Left lung (tissue), 10 donors: ENCODE results near the gene TMEM126B. TPM values are rescaled to one million over a fixed set of nuclear protein-coding genes. Genes with fewer than 3 reads are reported as not detected.
A peak's percentile ranks its signal among the peaks of the same experiment; 100 is the strongest.
"Not testable (repeated sequence)": the region's sequence is repeated elsewhere in the genome, so short reads cannot be mapped to it uniquely, and the experiment has no call there.

Source experiments
- ATAC-seq: fragments of 200-7000 bp; cut with Tn5 transposase; one replicate; pipeline ENCODE4 v1.9.1; 2020; ENCODE audit warnings: moderate library complexity
- DNase-seq, 4 donors: peaks; one replicate each; pipeline ENCODE4 v3.0.0-alpha.2; 2013 to 2020
- H3K27ac ChIP-seq, 2 donors: fragments of 200-600 bp; sonication (generic) in 1 of 2; one replicate each; pipeline versions ENCODE4 v1.5.0 to v1.8.0; 2020 to 2021
- H3K27me3 ChIP-seq, 2 donors: fragments of 200-600 bp; sonication (generic) in 1 of 2; one replicate each; pipeline versions ENCODE4 v1.5.0 to v1.8.0; 2020 to 2021
- H3K36me3 ChIP-seq, 2 donors: fragments of 200-600 bp; sonication (generic) in 1 of 2; one replicate each; pipeline versions ENCODE4 v1.5.0 to v1.8.0; 2020 to 2021
- H3K4me1 ChIP-seq, 2 donors: fragments of 200-600 bp; one replicate each; pipeline ENCODE4 v1.8.0; 2021
- H3K4me3 ChIP-seq, 2 donors: fragments of 200-600 bp; sonication (generic) in 1 of 2; one replicate each; pipeline versions ENCODE4 v1.5.0 to v1.8.0; 2020 to 2021; ENCODE audit warnings: mild to moderate bottlenecking in 1 of 2
- H3K9me3 ChIP-seq, 2 donors: fragments of 200-600 bp; sonication (generic) in 1 of 2; one replicate each; pipeline versions ENCODE4 v1.5.0 to v1.8.0; 2020 to 2021
- intact Hi-C, 2 donors: fragments of 100-400 bp; cut with DNase I; formaldehyde crosslinking; loops; one replicate each; pipeline versions ENCODE4 v1.11.2 to v1.14.2; 2022
- polyA plus RNA-seq, 6 donors: library from polyadenylated mRNA; unstranded; fragments of 120-200 nt; gene quantifications; one replicate each; pipeline ENCODE4 v1.2.1, GENCODE V29; 2013; ENCODE audit not compliant: insufficient read length in 6 of 6
- total RNA-seq, 2 donors: library from RNA; stranded (reverse); fragmentation: NEBNext Ultra II Directional; extraction: Animal tissue kit (Norgen Biotek cat#: 25700); gene quantifications; one replicate each; pipeline ENCODE4 v1.2.1, GENCODE V29; 2021
- TF ChIP-seq, protein P1 (sequence below), 2 donors: fragments of 200-600 bp; sonication (generic) in 1 of 2; IDR thresholded peaks; one replicate each; pipeline versions ENCODE4 v1.5.0 to v1.8.0; 2021; ENCODE audit warnings: antibody characterized with exemption in 2 of 2
- donor health status: DM: no; HTN: yes; CAD: no.
- donor health status: DM: no; HTN: no; CAD: no.

The TMEM126B gene
- total and polyA plus RNA-seq, 8 donors, result 50.8 to 61.3 (median 56.6) TPM

DNA sequence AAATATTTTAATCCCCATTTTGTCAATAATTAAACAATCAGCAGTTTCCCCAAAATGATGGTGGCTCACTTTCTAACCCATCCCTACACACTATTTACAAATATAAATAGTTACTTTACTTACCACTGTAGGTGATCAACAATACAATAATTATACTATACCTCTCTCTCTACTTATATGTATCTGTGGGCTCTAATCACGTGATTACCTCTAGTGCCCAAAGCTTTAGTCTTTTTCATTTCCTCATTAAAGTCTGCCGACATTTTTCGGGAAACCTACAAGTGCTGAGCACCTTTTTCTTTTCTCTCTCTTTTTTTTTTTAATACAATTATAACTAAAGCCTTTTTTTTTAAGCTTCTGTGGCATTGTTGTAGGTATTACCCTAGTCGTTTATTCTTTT is 25.2 kb upstream of the TMEM126B start:
- no peak for DNase-seq
- Histone ChIP-seq H3K36me3 (no peaks in the 10 kb centered on the region), H3K4me1 (no peaks in the 10 kb centered on the region), H3K27ac (no peak overlapping the region), H3K4me3 (no peak overlapping the region), H3K9me3 (no peaks in the 10 kb centered on the region), H3K27me3 (no peaks in the 10 kb centered on the region)
- intact Hi-C loops, result no loop called here
- TF ChIP-seq, protein P1, sequence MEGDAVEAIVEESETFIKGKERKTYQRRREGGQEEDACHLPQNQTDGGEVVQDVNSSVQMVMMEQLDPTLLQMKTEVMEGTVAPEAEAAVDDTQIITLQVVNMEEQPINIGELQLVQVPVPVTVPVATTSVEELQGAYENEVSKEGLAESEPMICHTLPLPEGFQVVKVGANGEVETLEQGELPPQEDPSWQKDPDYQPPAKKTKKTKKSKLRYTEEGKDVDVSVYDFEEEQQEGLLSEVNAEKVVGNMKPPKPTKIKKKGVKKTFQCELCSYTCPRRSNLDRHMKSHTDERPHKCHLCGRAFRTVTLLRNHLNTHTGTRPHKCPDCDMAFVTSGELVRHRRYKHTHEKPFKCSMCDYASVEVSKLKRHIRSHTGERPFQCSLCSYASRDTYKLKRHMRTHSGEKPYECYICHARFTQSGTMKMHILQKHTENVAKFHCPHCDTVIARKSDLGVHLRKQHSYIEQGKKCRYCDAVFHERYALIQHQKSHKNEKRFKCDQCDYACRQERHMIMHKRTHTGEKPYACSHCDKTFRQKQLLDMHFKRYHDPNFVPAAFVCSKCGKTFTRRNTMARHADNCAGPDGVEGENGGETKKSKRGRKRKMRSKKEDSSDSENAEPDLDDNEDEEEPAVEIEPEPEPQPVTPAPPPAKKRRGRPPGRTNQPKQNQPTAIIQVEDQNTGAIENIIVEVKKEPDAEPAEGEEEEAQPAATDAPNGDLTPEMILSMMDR (IDR thresholded peaks at IDR 0.05), result no peak
- no peak for ATAC-seq

DNA sequence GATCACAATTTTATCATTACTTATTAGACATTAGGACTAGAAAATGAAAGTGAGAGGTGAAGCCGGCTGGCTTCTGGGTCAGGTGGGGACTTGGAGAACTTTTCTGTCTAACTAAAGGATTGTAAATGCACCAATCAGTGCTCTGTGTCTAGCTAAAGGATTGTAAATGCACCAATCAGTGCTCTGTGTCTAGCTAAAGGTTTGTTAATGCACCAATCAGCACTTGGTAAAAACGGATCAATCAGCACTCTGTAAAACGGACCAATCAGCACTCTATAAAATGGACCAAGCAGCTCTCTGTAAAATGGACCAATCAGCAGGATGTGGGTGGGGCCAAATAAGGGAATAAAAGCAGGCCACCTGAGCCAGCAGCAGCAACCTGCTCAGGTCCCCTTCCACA is 22.2 kb upstream of the TMEM126B start:
- H3K36me3 ChIP-seq, intact Hi-C loops, H3K9me3 ChIP-seq, H3K4me3 ChIP-seq, H3K27me3 ChIP-seq, DNase-seq, H3K4me1 ChIP-seq, ATAC-seq, H3K27ac ChIP-seq: not testable (repeated sequence)

DNA sequence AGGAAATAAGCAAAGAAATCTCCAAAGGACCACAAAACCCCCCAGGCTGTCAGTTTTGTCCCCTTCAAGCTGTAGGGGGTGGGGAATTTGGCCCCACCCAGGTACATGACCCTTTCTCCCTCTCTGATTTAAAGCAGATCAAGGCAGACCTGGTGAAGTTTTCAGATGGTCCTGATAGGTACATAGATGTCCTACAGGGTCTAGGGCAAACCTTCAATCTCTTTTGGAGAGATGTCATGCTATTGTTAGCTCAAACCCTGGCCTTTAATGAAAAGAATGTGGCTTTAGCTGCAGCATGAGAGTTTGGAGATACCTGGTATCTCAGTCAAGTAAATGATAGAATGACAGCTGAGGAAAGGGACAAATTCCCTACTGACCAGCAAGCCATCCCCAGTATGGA is 19.8 kb upstream of the TMEM126B start:
- intact Hi-C loops, H3K9me3 ChIP-seq, H3K27ac ChIP-seq, ATAC-seq, H3K4me3 ChIP-seq, H3K4me1 ChIP-seq, DNase-seq, H3K27me3 ChIP-seq, H3K36me3 ChIP-seq: not testable (repeated sequence)

DNA sequence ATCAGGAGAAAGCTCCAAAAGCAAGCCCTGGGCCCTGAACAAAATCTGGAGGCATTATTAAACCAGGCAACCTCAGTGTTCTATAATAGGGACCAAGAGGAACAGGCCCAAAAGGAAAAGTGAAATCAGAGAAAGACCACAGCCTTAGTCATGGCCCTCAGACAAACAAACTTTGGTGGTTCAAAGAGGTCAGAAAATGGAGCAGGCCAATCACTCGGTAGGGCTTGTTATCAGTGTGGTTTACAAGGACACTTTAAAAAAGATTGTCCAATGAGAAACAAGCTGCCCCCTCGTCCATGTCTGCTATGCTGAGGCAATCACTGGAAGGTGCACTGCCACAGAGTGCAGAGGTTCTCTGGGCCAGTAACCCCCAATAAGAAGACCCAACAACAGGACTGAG is 19.1 kb upstream of the TMEM126B start:
- ATAC-seq, H3K4me3 ChIP-seq, DNase-seq, H3K27me3 ChIP-seq, intact Hi-C loops, H3K27ac ChIP-seq, H3K4me1 ChIP-seq, H3K9me3 ChIP-seq, H3K36me3 ChIP-seq: not testable (repeated sequence)

DNA sequence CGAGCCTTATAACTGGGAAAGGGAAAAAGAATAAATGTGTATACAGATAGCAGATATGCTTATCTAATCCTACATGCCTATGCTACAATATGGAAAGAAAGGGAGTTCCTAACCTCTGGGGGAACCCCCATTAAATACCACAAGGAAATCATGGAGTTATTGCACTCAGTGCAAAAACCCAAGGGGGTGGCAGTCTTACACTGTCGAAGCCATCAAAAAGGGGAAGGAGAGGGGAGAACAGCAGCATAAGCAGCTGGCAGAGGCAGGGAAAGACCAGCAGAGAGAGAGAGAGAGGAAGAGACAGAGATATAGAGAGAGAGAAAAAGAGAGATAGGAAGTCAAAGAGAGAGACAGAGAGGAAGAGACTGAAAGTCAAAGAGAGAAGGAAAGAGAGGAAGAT is 16.8 kb upstream of the TMEM126B start:
- DNase-seq, H3K4me1 ChIP-seq, ATAC-seq, intact Hi-C loops, H3K27me3 ChIP-seq, H3K36me3 ChIP-seq, H3K27ac ChIP-seq, H3K9me3 ChIP-seq, H3K4me3 ChIP-seq: not testable (repeated sequence)

DNA sequence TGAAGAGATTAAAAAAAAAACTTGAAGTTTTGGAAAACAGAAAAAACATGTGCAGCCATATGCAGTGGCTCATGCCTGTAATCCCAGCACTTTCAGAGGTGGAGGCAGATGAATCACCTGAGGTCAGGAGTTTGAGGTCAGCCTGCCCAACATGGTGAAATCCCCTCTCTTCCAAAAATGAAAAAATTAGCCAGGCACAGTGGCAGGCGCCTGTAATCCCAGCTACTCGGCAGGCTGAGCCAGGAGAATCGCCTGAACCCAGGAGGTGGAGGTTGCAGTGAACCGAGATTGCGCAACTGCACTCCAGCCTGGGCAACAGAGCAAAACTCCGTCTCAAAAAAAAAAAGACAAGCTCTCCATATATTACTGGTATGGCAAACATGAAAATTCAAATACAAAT is 8.9 kb upstream of the TMEM126B start:
- DNase-seq, result peak in 2 of 4 donors; percentile 56 to 68
- Histone ChIP-seq H3K4me1 (no peaks in the 10 kb centered on the region), H3K4me3 (no peak overlapping the region), H3K36me3 (no peaks in the 10 kb centered on the region), H3K27me3 (no peaks in the 10 kb centered on the region), H3K9me3 (no peaks in the 10 kb centered on the region), H3K27ac (peak overlapping the region in 1 of 2 donors; percentile 51)
- TF ChIP-seq, protein P1 (IDR thresholded peaks at IDR 0.05), result no peak
- peak; percentile 88 for ATAC-seq
- intact Hi-C loops, result no loop called here

DNA sequence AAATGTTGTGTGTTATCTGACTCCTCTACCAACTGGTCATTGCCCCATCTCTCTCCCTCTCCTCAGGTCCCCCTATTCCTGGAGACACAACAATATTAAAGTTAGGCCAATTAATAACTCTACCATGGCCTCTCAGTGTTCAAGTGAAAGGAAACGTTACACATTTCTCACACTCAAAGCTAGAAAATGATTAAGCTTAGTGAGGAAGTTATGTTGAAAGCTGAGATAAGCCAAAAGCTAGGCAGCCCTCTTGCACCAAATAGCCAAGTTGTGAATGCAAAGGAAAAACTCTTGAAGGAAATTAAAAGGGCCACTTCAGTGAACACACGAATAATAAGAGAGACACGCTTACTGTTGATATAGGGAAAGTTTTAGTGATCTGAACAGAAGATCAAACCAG is 8.1 kb upstream of the TMEM126B start:
- Histone ChIP-seq H3K27me3 (no peaks in the 10 kb centered on the region), H3K9me3 (no peaks in the 10 kb centered on the region), H3K27ac (peak overlapping the region in 1 of 2 donors; percentile 51), H3K4me3 (no peak overlapping the region), H3K36me3 (no peaks in the 10 kb centered on the region), H3K4me1 (no peaks in the 10 kb centered on the region)
- ATAC-seq, result peak; percentile 89
- intact Hi-C loops, result no loop called here
- TF ChIP-seq, protein P1 (IDR thresholded peaks at IDR 0.05), result no peak
- peak in 1 of 4 donors; percentile 31 for DNase-seq
